GM21526 (cell line): Measurements from ENCODE around the gene TOX3.

Source experiments
- ATAC-seq: cut with Tn5 transposase; IDR thresholded peaks from one replicate; pipeline ENCODE4 v1.9.1; 2021; ENCODE audit warnings: moderate library complexity; ENCODE audit not compliant: unreplicated experiment, low FRiP score

TOX3 gene

GRCh38 chr16:52408191-52408845 is 138.6 kb downstream of the TOX3 start:
- no peak for ATAC-seq

DNA sequence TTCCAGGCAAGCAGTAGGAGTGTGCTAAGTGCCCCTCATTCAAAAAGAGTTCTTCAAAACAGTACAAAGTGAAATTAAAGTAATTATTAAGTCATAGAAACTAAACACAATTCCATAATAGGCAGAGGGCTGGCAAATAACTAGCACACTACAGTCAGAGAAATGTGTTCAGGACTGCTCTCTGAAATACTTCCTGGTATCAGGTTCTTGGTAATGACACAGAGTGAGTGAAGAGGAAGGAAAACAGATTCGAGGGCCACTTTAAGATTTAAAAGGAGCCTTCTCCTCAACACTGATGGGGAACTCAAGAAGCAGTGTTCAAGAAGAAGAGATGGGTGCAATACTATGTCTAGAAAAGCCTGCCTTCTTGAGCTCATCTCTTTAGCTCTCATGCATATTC is 139.2 kb downstream of the TOX3 start:
- ATAC-seq = no peak

GRCh38 chr16:52405441-52405840 is 141.5 kb downstream of the TOX3 start:
- no peak for ATAC-seq

DNA sequence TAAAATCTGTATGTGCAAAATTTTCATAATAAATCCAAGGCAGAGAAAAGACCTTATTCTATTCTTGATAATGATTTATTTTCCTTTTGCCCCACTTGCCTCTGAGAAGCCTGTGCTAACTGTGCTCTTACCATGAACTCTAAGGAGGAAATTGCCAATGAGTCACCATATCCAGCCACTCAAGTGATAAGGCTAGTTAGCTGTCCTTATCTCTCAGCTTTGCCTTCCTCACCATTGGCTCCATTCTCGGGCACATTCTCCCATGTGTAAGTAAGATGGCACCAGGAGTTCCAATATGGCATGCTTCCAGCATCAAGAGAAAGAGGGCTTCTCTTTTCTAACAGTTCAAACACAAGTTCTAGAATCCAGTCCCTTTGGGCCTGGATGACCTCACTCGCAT is 142.4 kb downstream of the TOX3 start:
- ATAC-seq = no peak

DNA sequence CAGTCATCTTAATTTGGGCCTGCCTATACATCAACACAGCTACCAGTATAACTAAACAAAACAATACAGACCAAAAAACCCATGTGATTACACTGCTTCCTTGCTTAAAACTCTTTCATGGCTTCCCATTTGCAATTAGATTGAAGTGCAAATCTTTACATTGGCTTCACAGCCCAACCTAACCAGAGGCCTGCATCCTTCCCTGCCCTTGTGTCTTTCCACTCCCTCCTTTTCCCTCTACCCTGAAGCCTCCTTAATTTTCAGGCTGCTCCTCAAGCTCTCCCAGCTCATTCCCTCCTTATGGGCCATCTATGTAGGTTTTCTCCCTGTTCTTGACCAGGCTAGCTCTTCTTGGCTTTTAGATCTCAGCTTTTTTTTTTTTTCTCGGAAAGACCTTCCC is 147.8 kb downstream of the TOX3 start:
- ATAC-seq = no peak

DNA sequence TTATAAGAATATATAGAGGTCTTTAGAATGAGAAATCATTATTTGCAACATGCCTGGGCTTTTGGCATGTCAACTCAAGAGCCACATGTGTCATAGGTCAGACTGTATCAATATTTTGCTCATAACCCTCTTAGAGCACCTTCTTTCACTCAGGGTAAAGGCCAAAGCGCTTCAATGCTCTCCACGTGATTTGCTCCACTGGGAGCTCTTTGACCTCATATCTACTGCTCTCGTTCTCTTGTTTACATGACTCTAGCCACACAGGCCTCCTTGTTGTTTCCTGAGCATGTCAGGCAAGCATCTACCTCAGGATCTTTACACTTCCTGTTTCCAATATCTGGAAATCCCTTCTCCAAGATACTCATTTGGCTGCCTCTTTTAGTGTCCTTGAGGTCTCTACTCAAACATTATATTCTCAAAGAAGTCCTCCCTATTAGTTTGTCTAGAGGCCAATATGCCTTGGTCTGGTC is 148.4 kb downstream of the TOX3 start:
- no peak for ATAC-seq

DNA sequence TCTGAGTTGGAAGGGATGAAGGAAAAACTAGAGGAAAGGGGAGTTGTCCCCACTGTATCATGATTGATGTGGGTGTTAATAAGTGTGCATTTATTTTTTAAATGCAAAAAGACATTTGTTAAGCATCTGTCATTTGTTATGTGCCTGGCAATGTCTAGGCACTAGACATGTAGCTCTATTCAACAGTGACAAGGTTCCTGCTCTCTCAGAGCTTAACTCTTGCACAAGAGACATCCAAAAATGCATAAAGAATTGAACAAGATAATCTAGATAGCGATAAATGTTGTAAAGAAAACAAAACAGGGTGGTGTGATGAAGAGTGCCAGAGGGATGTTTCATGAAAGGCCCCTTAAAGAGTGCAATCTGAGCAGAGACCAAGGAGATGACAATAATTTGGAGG is 148.9 kb downstream of the TOX3 start:
- no peak for ATAC-seq

GRCh38 chr16:52393448-52393847 is 153.5 kb downstream of the TOX3 start:
- no peak for ATAC-seq

DNA sequence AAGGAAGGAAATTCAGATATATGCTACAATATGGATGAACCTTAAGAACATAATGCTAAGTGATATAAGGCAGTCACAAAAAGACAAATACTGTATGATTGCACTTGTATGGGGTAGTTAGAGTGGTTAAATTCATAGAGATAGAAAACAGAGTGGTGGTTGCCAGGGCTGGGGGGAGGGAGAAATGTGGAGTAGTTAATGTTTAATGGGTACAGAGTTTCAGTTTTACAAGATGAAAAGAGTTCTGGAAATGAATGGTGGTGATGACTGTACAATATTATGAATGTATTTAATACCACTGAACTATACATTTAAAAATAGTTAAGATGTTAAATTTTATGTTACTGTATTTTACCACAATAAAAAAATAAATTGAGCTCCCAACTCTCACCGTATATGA is 157.9 kb downstream of the TOX3 start:
- no peak for ATAC-seq
